ENCODE measurements around the gene TLL2.

- no peak for TF ChIP-seq CTCF (IDR thresholded peaks at IDR 0.05)
- no peak for TF ChIP-seq POLR2AphosphoS5 (IDR thresholded peaks at IDR 0.05)
- TF ChIP-seq POLR2A (IDR thresholded peaks at IDR 0.05), result no peak
These were observed 139.7 kb downstream of the TLL2 start for GRCh38 chr10:96374004-96374403.
